HG03175 (cell line): Measurements from ENCODE around the gene NR2F1.
"Not testable (repeated sequence)": the region's sequence is repeated elsewhere in the genome, so short reads cannot be mapped to it uniquely, and the experiment has no call there.

Experiments
- ATAC-seq: cut with Tn5 transposase; IDR thresholded peaks from one replicate; pipeline ENCODE4 v1.9.1; 2021; ENCODE audit warnings: mild to moderate bottlenecking, moderate library complexity; ENCODE audit not compliant: unreplicated experiment

The NR2F1 gene

DNA sequence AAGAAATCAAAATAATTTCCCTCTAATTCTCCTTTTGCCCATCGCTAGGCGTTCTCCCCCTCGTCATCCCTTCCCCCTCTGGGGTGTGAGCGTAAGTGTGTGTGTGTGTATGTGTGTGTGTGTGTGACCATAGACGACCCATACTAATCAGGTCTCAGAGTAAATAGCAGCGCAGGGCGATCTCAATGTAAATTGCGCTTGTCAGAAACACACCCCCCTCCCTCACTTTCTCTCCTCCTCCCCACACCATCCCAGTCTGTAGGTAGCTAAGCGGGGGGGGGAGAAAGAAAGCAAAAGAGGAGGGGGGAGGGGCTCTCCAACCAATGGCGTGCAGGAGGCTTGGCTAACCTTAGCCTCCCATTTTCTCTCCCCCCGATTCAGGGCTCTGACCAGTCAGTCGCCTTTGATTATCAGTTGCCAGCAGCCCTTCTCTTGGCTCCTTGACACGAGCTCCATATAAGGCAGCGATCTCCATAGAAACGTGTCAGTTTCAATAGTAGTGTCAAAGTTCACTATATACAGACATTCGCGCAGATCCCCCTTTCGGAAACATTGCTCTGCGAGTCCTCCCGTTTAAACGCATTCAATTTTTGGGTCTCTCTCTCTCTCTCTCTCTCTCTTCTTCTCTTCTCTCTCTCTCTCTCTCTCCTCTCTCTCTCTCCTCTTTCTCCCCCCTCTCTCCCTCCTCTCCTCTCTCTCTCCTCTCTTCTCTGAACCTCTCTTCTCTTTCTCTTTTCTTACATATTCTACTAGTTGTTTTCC, at the start of gene NR2F1:
TSS of gene NR2F1 (plus strand) at position 546 of the 762 bp plus-strand sequence. CDS start 1,802 bp downstream, outside the sequence.
- ATAC-seq, result no peak

DNA sequence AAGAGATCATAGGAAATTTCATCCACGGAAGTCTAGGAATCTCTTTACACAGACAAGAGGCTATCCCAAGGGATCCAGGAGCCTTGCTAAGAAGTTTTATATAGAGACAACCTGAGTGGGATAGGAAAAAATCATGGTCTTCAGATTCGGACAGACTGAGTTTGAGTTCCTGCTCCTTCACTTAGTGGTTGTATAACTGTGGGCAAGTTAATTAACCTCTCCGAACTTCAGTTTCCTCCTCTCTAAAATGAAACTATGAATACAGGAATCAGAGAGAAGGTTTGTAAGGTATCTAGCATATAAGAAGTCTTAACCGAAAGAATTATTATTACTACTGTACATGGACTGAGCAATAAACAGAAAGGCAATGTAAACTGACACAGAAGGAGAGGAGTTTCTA, 37.1 kb upstream of the NR2F1 start:
- no peak for ATAC-seq

GRCh38 chr5:93549594-93549993, 33.4 kb upstream of the NR2F1 start:
- ATAC-seq, result not testable (repeated sequence)

GRCh38 chr5:93557021-93557604, 25.9 kb upstream of the NR2F1 start:
- ATAC-seq, result no peak

GRCh38 chr5:93566091-93566490, 16.9 kb upstream of the NR2F1 start:
- ATAC-seq, result no peak

GRCh38 chr5:93567424-93567823, 15.6 kb upstream of the NR2F1 start:
- no peak for ATAC-seq

- no peak for ATAC-seq
These were observed 13.5 kb upstream of the NR2F1 start for GRCh38 chr5:93569300-93570160.

DNA sequence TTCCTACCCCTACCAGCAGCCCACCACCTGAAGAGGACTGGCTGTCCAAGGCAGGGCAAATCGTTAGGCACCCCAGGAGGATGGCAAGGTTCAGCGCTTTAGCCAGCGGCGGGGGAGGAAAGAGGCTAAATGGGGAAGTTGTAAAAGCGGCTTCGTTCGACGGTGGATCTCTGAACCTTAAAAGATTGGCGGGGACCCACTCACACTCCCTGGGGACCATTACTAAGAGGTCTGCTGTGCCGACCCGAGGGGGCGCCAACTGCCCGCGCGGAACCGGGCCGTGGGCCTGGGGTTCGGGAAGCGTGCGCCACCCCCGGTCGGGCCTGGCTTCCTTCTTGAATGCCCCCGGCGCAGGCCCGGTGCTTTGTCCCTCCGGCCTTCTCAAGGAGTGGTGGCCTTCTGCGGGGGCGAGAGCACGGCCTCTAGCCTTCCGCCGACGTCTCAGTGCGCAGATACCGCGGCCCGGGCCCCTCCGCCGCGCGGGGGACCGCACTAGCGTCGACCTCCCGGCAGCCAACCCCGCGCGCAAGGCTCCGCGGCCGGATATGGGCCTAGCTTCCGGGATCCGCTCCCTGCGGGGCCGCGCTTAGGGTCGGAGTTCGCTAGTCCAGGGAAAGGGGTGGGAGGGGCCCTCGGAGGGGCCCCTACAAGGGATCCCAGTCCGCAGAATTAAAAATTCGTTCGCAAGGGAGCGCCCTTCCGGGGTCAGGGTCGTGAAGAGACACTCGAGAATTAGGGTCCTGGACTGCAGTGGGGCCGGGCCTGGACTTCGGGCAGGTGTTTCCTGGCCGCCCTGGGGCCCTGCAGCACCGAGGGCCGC, 12.5 kb upstream of the NR2F1 start:
- peak; percentile 65 for ATAC-seq

- ATAC-seq, result no peak
These were observed 11.7 kb upstream of the NR2F1 start for GRCh38 chr5:93571114-93571949.

DNA sequence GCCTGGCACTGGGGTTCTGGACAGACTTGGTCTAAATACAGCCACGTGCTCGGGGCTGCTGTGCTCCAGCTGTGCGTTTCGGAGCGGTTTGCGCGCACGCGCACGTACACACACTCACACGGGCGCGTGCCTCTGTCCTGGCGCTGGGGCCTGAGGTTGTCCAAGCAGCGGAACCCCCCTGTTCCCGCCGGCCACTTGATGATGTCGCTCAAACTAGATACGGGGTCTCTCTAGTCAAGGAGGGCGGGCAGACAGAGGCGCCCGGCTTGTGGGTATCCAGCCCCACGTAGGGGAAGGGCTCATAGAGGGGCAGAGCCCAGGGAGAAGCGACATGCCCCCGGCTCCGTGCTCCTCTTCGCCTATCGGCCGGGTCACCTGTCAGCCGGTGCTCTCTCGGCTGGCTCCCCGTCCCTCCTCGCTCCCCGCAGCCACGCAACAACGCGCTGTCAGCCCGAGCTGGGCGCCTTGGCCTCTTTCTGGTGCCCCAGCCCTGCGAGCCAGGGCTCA, 10.9 kb upstream of the NR2F1 start:
- ATAC-seq, result no peak

GRCh38 chr5:93572608-93573353, 10.2 kb upstream of the NR2F1 start:
- ATAC-seq, result no peak

DNA sequence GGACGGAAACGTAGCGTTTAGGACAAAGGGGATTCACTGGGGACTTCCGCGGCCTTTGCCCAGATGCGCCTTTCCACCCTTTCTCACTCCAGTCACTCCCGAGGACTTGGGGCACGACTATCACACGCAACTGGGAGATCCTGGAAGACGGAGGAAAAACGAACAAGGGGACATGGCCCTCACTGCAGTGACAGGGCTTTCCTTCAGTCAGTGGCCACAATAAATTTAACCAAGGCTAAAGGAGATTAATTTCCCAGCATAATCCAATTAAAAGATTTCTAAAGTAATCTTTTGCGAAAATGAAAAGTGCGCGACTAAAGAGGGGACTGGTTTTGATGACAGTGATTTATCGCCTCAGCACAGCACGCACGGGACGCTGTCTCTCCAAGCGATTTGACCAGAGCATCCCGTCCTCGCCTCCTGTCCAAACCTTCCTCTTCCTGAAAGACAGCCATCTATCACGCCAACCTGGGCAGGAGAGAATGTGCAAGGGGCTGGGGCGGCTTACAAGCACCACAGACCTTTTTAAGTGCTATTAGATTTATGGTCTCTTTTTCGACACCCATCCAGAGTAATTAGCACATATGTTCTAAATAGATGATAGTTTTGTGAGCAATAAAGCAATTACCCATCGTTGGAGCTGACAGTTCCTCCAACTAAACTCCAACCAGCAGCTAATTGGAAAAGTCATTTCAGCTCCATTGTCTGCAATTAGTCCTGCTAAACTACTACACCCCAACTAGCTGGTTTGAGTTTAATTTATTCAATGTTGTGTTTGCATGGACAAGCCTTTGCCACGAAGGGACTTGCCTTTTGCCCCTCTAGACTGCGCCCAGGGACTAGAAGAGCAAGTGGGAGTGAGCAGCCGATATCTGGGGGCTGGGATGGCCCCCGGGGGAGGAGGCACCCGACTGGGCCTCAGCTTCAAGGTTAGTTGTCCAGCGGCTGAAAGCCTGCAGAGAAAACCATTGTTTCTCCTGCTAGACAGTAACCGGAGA, 9.4 kb upstream of the NR2F1 start:
- no peak for ATAC-seq

DNA sequence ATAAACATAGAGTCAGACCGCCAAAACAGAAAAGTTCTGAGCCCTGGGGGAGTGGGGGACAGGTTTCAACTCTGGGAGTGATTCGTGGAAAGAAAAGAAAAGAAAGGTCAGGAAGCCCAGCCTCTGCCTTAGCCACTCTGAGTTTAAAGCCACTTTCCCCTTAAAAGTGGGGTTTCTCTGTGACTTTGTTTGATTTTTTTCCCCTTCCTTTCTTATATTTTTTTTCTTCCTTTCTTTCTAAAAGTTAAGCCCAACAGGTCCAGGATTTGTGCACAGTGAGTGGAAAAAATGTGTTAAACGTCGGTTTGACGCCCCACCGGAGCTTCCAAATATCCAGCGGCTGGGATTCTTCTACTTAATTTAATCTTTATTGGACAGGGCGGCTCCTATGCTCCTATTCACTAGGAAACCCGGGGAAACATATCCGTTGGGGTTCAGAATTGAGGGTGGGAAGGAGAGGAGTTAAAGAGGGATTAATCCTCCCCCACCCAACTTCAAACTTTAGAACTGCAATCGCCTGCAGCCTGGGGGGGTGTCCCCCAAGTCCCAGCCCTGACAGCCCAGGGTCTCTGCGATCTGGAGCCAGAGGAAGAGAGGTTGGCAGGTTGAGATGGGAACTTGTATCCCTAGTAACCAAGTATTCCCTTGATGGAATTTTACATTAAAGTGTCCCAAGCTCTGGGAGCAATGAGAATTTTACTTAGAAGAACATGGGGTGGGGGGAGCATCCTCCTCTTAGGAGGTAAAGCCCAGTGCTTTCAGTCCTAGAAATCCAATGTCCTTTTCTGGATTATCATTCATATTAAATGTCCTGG, 8.3 kb upstream of the NR2F1 start:
- ATAC-seq, result no peak

DNA sequence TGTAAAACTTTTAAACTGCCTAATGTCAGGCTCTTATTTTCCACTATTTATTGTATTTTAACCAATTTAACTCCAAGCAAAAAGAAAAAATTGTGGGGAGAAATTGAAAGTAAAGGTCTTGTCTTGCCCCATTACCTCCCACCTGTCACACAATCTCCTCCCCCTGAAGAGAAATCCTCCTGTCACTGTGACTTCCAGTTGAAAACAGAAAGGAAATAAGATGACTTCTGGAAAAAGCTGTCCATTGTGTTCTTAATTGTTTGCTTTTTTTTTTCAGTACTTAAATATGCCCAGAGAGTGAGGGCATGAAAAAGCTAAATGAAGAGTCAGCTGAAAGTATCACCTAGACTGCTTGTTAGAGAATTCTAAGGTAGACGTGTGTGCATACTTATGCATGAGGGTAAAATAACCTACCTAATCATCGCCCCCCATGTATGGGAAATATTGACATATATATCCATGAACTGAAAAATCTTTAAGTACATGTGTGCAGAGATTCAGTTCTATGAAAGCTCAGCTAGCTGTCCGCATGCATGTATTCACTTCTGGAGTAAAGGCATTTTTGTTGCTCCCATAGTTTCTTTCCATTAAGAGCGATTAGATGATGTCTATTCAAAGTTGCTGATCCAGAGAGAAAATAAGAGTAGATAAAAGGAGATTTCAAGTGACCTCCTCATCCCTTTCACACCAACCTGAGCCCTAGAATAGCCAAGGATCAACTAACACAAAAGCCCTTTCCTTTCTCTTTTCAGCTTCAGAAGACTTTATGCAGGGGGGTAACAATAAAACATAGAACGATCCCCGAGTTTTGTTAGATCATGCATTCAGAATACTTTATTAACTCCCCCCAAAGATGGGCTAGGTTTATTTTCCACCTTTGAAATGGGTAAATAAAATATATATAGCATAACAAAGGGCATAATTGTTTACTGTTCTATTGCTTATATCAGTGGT, 7.3 kb upstream of the NR2F1 start:
- ATAC-seq, result no peak

DNA sequence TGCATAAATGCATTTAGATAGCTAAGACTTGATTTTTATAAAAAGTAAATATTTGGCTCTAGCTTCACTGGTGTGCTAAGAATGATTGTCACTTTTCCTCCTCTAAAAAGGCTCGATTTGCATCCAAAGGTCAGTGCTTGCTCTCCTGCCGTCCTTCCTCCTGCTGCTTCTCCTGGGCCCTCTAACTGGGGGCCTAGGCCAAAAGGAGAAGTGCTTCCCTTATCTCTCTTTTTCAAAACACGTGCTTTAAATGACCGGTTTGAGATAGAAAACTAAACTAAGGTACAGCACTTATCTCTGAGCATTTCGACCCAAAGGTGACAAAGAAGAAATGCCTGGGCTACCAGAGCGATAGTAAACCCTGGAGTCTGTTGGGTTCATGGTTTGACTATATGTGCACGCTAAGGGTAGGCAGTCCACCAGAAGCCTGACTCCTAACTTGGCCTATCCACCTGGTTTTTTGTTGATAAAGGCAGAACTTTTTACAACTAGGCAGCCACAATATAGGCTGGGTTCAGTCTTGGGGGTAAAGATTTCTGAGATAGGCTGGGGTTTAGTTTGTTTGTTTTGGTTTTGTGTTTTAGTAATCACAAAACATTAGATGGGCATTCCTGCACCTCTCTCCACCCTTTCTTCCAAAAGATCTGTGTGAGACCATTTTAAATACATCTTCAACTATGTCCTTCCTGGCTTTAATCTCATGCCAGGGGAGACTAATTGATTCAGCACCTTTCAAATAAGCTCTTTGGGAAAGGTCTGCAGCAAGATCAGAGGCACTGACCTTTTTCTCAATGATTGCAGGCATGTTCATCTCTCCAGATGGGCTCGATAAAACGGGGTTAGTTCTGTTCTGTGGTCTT, 5.8 kb upstream of the NR2F1 start:
- no peak for ATAC-seq
